Mesenchymal stem cell (in vitro differentiated cells and primary cell): ENCODE measurements around the gene GK2.

Experiments used
- DNase-seq: peaks from one replicate; pipeline ENCODE4 v3.0.0-alpha.2; 2013
- H2AFZ ChIP-seq: one replicate; pipeline ENCODE4 v1.6.1; 2013; ENCODE audit warnings: low read depth, mild to moderate bottlenecking, control low read depth, inconsistent platforms, low read length, moderate library complexity
- H2AK5ac ChIP-seq: 2 replicates; pipeline ENCODE4 v1.6.1; 2013; ENCODE audit warnings: low read length, moderate library complexity, mild to moderate bottlenecking, inconsistent platforms; ENCODE audit not compliant: severe bottlenecking
- H2BK120ac ChIP-seq: one replicate; pipeline ENCODE4 v1.6.1; 2013; ENCODE audit warnings: low read depth, mild to moderate bottlenecking, inconsistent platforms, low read length, moderate library complexity
- H2BK12ac ChIP-seq, 2 experiments: one replicate each; pipeline ENCODE4 v1.6.1; 2013; ENCODE audit warnings: inconsistent platforms in 2 of 2, low read length in 2 of 2, mild to moderate bottlenecking in 2 of 2, moderate library complexity in 2 of 2, control low read depth in 1 of 2
- H2BK15ac ChIP-seq: one replicate; pipeline ENCODE4 v1.6.1; 2013; ENCODE audit warnings: mild to moderate bottlenecking, low read depth, inconsistent platforms; ENCODE audit not compliant: poor library complexity, severe bottlenecking
- H2BK5ac ChIP-seq: 2 replicates; pipeline ENCODE4 v1.6.1; 2013; ENCODE audit warnings: low read depth, mild to moderate bottlenecking, low read length, control low read depth, inconsistent platforms; ENCODE audit not compliant: poor library complexity, severe bottlenecking
- H3K14ac ChIP-seq, 2 experiments: one replicate each; pipeline ENCODE4 v1.6.1; 2013; ENCODE audit warnings: inconsistent platforms in 2 of 2, low read length in 2 of 2, control low read depth in 1 of 2, mild to moderate bottlenecking in 1 of 2, moderate library complexity in 1 of 2
- H3K18ac ChIP-seq, 2 experiments: one replicate each; pipeline ENCODE4 v1.6.1; 2013; ENCODE audit warnings: inconsistent platforms in 2 of 2, low read length in 2 of 2, control low read depth in 1 of 2, low read depth in 1 of 2, mild to moderate bottlenecking in 1 of 2
- H3K23ac ChIP-seq, 2 experiments: one replicate each; pipeline ENCODE4 v1.6.1; 2013; ENCODE audit warnings: inconsistent platforms in 2 of 2, low read length in 2 of 2, mild to moderate bottlenecking in 2 of 2, moderate library complexity in 2 of 2, control low read depth in 1 of 2
- H3K27ac ChIP-seq: 2 replicates; pipeline ENCODE4 v1.5.1; 2013; ENCODE audit warnings: mild to moderate bottlenecking, moderate library complexity, low read length, control low read depth, inconsistent platforms; ENCODE audit not compliant: poor library complexity, severe bottlenecking
- H3K27me3 ChIP-seq, 2 experiments: 2 replicates each; pipeline versions ENCODE4 v1.6.1 to v1.7.0; 2013; ENCODE audit warnings: low read length in 2 of 2, mild to moderate bottlenecking in 2 of 2, moderate library complexity in 2 of 2, control low read depth in 1 of 2, inconsistent platforms in 1 of 2; ENCODE audit not compliant: control insufficient read depth in 1 of 2, insufficient read depth in 1 of 2
- H3K36me3 ChIP-seq, 2 experiments: 2 replicates each; pipeline versions ENCODE4 v1.6.1 to v1.7.0; 2013; ENCODE audit warnings: low read length in 2 of 2, control low read depth in 1 of 2, inconsistent platforms in 1 of 2, low read depth in 1 of 2, mild to moderate bottlenecking in 1 of 2; ENCODE audit not compliant: insufficient read depth in 2 of 2, control insufficient read depth in 1 of 2
- H3K4ac ChIP-seq, 2 experiments: one replicate each; pipeline ENCODE4 v1.6.1; 2013; ENCODE audit warnings: inconsistent platforms in 2 of 2, low read length in 2 of 2, mild to moderate bottlenecking in 2 of 2, moderate library complexity in 2 of 2, control low read depth in 1 of 2, low read depth in 1 of 2
- H3K4me1 ChIP-seq: 2 replicates; pipeline ENCODE4 v1.6.1; 2013; ENCODE audit warnings: low read depth, low read length, control low read depth; ENCODE audit not compliant: control insufficient read depth, insufficient read depth
- H3K4me2 ChIP-seq: 2 replicates; pipeline ENCODE4 v1.6.1; 2013; ENCODE audit warnings: low read length, mild to moderate bottlenecking, inconsistent platforms; ENCODE audit not compliant: poor library complexity, severe bottlenecking
- H3K4me3 ChIP-seq, 2 experiments: 2 replicates each; pipeline versions ENCODE4 v1.5.1 to v1.7.0; 2013; ENCODE audit warnings: low read length in 2 of 2, mild to moderate bottlenecking in 2 of 2, control low read depth in 1 of 2, low read depth in 1 of 2; ENCODE audit not compliant: insufficient read depth in 1 of 2
- H3K79me1 ChIP-seq: replicated peaks from 2 replicates; pipeline ENCODE4 v1.6.1; 2013; ENCODE audit warnings: mild to moderate bottlenecking, control low read depth, low read length, inconsistent platforms; ENCODE audit not compliant: poor library complexity, severe bottlenecking
- H3K9ac ChIP-seq: 2 replicates; pipeline ENCODE4 v1.7.0; 2013; ENCODE audit warnings: mild to moderate bottlenecking, low read length, moderate library complexity
- H3K9me3 ChIP-seq: 2 replicates; pipeline ENCODE4 v1.7.0; 2013; ENCODE audit warnings: mild to moderate bottlenecking, low read length; ENCODE audit not compliant: control insufficient read depth
- H4K8ac ChIP-seq: one replicate; pipeline ENCODE4 v1.6.1; 2013; ENCODE audit warnings: inconsistent platforms, mild to moderate bottlenecking, low read length, moderate library complexity
- H4K91ac ChIP-seq: one replicate; pipeline ENCODE4 v1.6.1; 2013; ENCODE audit warnings: mild to moderate bottlenecking, low read length, inconsistent platforms
- WGBS: methylation state at CpG from one replicate; pipeline ENCODE4 v1.1.7; 2013; ENCODE audit warnings: mixed read lengths; 5-methylcytosine and 5-hydroxymethylcytosine counted together

GK2 gene

GRCh38 chr4:79381161-79381560, 26.9 kb downstream of the GK2 start:
- no peak overlapping the region for H4K8ac ChIP-seq
- H3K9ac ChIP-seq, result no peak overlapping the region
- no peaks in the 10 kb centered on the region for H3K36me3 ChIP-seq
- DNase-seq, result no peak
- H2BK5ac ChIP-seq, result no peak overlapping the region
- no peak overlapping the region for H2BK120ac ChIP-seq
- H3K18ac ChIP-seq, result no peak overlapping the region
- no peak overlapping the region for H3K4ac ChIP-seq
- H3K9me3 ChIP-seq, result no peaks in the 10 kb centered on the region
- no peaks in the 10 kb centered on the region for H3K27me3 ChIP-seq
- no peaks in the 10 kb centered on the region for H3K79me1 ChIP-seq
- H4K91ac ChIP-seq, result no peak overlapping the region
- no peak overlapping the region for H3K4me3 ChIP-seq
- no CpG with 5 or more reads among the region's 1 CpG for WGBS
- no peak overlapping the region for H2AK5ac ChIP-seq
- no peaks in the 10 kb centered on the region for H3K4me1 ChIP-seq
- no peak overlapping the region for H3K27ac ChIP-seq
- H2BK12ac ChIP-seq, result no peak overlapping the region
- H3K23ac ChIP-seq, result no peak overlapping the region
- H2BK15ac ChIP-seq, result no peak overlapping the region
- H3K14ac ChIP-seq, result no peak overlapping the region
- H2AFZ ChIP-seq, result no peak overlapping the region
- H3K4me2 ChIP-seq, result no peak overlapping the region

- H3K4me3 ChIP-seq, result no peak overlapping the region
- H3K27ac ChIP-seq, result no peak overlapping the region
- no peak overlapping the region for H3K18ac ChIP-seq
- H2BK12ac ChIP-seq, result no peak overlapping the region
- WGBS, result 86% methylated on average over 2 of the region's 2 CpGs
- H4K8ac ChIP-seq, result no peak overlapping the region
- H3K4me1 ChIP-seq, result no peaks in the 10 kb centered on the region
- H2AFZ ChIP-seq, result no peak overlapping the region
- H3K27me3 ChIP-seq, result no peaks in the 10 kb centered on the region
- no peak overlapping the region for H3K4me2 ChIP-seq
- H3K9ac ChIP-seq, result no peak overlapping the region
- no peak overlapping the region for H2BK5ac ChIP-seq
- H3K9me3 ChIP-seq, result no peaks in the 10 kb centered on the region
- H3K79me1 ChIP-seq, result no peaks in the 10 kb centered on the region
- no peak overlapping the region for H2BK15ac ChIP-seq
- no peak overlapping the region for H3K4ac ChIP-seq
- no peak for DNase-seq
- no peak overlapping the region for H3K23ac ChIP-seq
- no peak overlapping the region for H3K14ac ChIP-seq
- no peaks in the 10 kb centered on the region for H3K36me3 ChIP-seq
- no peak overlapping the region for H2BK120ac ChIP-seq
- H4K91ac ChIP-seq, result no peak overlapping the region
- no peak overlapping the region for H2AK5ac ChIP-seq
Observed at GRCh38 chr4:79370026-79370425, 38.0 kb downstream of the GK2 start.

DNA sequence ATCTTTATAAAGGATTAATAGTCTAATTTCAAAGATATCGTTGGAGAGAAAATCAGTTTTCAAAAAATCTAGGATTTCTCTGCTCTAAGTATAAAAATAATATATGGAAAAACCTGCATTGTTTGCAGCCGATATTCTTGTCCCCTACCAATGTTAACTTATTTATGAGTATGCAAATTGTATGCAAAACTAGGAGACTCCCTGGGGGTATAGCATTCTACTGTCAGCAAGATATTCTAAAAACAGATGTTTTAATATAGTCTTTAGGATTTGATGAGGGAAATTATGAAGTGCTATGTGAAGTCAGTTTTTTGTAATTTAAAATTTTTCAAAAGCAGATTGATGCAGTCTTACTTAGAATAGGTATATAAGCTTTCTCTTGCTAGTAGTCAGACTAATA, 40.9 kb downstream of the GK2 start:
- no peak overlapping the region for H2BK12ac ChIP-seq
- no peaks in the 10 kb centered on the region for H3K4me1 ChIP-seq
- no CpG with 5 or more reads among the region's 2 CpGs for WGBS
- H3K4me2 ChIP-seq, result no peak overlapping the region
- DNase-seq, result no peak
- H4K8ac ChIP-seq, result no peak overlapping the region
- no peak overlapping the region for H3K9ac ChIP-seq
- H2AK5ac ChIP-seq, result no peak overlapping the region
- no peak overlapping the region for H3K23ac ChIP-seq
- no peaks in the 10 kb centered on the region for H3K9me3 ChIP-seq
- H2BK5ac ChIP-seq, result no peak overlapping the region
- no peak overlapping the region for H3K4ac ChIP-seq
- H3K36me3 ChIP-seq, result no peaks in the 10 kb centered on the region
- H4K91ac ChIP-seq, result no peak overlapping the region
- H2BK120ac ChIP-seq, result no peak overlapping the region
- H3K14ac ChIP-seq, result no peak overlapping the region
- H3K4me3 ChIP-seq, result no peak overlapping the region
- H3K18ac ChIP-seq, result no peak overlapping the region
- no peak overlapping the region for H2AFZ ChIP-seq
- H3K27me3 ChIP-seq, result no peaks in the 10 kb centered on the region
- H2BK15ac ChIP-seq, result no peak overlapping the region
- no peaks in the 10 kb centered on the region for H3K79me1 ChIP-seq
- no peak overlapping the region for H3K27ac ChIP-seq

GRCh38 chr4:79366422-79366821, 41.6 kb downstream of the GK2 start:
- Histone ChIP-seq H3K27me3 (no peaks in the 10 kb centered on the region), H3K4me2 (no peak overlapping the region), H3K9me3 (no peaks in the 10 kb centered on the region), H2BK15ac (no peak overlapping the region), H2BK12ac (no peak overlapping the region), H3K4me3 (no peak overlapping the region), H2BK120ac (no peak overlapping the region), H3K79me1 (no peaks in the 10 kb centered on the region), H3K36me3 (no peaks in the 10 kb centered on the region), H3K18ac (no peak overlapping the region), H3K9ac (no peak overlapping the region), H3K27ac (no peak overlapping the region), H2AK5ac (no peak overlapping the region), H3K14ac (no peak overlapping the region), H4K91ac (no peak overlapping the region), H2AFZ (no peak overlapping the region), H4K8ac (no peak overlapping the region), H3K23ac (no peak overlapping the region), H3K4me1 (no peaks in the 10 kb centered on the region), H2BK5ac (no peak overlapping the region), H3K4ac (no peak overlapping the region)
- DNase-seq, result no peak
